H1 (cell line): ENCODE measurements around the gene EPN3.

Experiments used
- BACH1 ChIP-seq: IDR thresholded peaks from 2 replicates; pipeline ENCODE4 v1.6.1; 2012; ENCODE audit warnings: low read length, improper control_type of control experiment
- EZH2 ChIP-seq: fragments of 200-600 bp; sonication (generic); IDR thresholded peaks from 2 replicates; pipeline ENCODE4 v1.7.1; 2012; ENCODE audit warnings: low read depth, mild to moderate bottlenecking, moderate library complexity, low read length, inconsistent platforms; ENCODE audit not compliant: severe bottlenecking
- GTF2F1 ChIP-seq: IDR thresholded peaks from 2 replicates; pipeline ENCODE4 v1.6.1; 2012; ENCODE audit warnings: low read depth, low read length, improper control_type of control experiment, borderline replicate concordance
- POLR2A ChIP-seq, 2 experiments: IDR thresholded peaks; 1 replicate in 1 of 2; 2 replicates in 1 of 2; pipeline ENCODE4 v1.6.1; 2011; ENCODE audit warnings: low read depth in 2 of 2, low read length in 2 of 2, mild to moderate bottlenecking in 2 of 2; ENCODE audit errors: control extremely low read depth in 1 of 2
- POLR2AphosphoS5 ChIP-seq: IDR thresholded peaks from 2 replicates; pipeline ENCODE4 v1.6.1; 2011; ENCODE audit warnings: low read depth, low read length
- RAD21 ChIP-seq, 2 experiments: IDR thresholded peaks in 1 of 2; conservative IDR thresholded peaks in 1 of 2; 2 replicates each; pipeline ENCODE4 v1.6.1; 2011; ENCODE audit warnings: low read depth in 2 of 2, low read length in 2 of 2, improper control_type of control experiment in 1 of 2, inconsistent platforms in 1 of 2, mild to moderate bottlenecking in 1 of 2, moderate library complexity in 1 of 2
- SIN3A ChIP-seq, 2 experiments: IDR thresholded peaks in 1 of 2; conservative IDR thresholded peaks in 1 of 2; 2 replicates each; pipeline ENCODE4 v1.6.1; 2011 to 2012; ENCODE audit warnings: low read length in 2 of 2, improper control_type of control experiment in 1 of 2, low read depth in 1 of 2, mild to moderate bottlenecking in 1 of 2
- TCF12 ChIP-seq: IDR thresholded peaks from 2 replicates; pipeline ENCODE4 v1.6.1; 2011; ENCODE audit warnings: low read depth, mild to moderate bottlenecking, low read length
- TF ChIP-seq, protein P1 (sequence below), 3 experiments: IDR thresholded peaks; 1 replicate in 2 of 3; 2 replicates in 1 of 3; pipeline versions ENCODE4 v1.5.1 to v1.6.1; 2011; ENCODE audit warnings: low read length in 3 of 3, mild to moderate bottlenecking in 3 of 3, inconsistent platforms in 2 of 3, low read depth in 1 of 3, moderate library complexity in 1 of 3; ENCODE audit not compliant: insufficient read depth in 1 of 3; ENCODE audit errors: control extremely low read depth in 1 of 3

GRCh38 chr17:50547035-50547735 is 14.7 kb downstream of the EPN3 start, which contains the start of gene SPATA20:
- TF ChIP-seq, protein P1, sequence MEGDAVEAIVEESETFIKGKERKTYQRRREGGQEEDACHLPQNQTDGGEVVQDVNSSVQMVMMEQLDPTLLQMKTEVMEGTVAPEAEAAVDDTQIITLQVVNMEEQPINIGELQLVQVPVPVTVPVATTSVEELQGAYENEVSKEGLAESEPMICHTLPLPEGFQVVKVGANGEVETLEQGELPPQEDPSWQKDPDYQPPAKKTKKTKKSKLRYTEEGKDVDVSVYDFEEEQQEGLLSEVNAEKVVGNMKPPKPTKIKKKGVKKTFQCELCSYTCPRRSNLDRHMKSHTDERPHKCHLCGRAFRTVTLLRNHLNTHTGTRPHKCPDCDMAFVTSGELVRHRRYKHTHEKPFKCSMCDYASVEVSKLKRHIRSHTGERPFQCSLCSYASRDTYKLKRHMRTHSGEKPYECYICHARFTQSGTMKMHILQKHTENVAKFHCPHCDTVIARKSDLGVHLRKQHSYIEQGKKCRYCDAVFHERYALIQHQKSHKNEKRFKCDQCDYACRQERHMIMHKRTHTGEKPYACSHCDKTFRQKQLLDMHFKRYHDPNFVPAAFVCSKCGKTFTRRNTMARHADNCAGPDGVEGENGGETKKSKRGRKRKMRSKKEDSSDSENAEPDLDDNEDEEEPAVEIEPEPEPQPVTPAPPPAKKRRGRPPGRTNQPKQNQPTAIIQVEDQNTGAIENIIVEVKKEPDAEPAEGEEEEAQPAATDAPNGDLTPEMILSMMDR (IDR thresholded peaks at IDR 0.05; ENCODE audit: control extremely low read depth in 1 of 3, insufficient read depth in 1 of 3, low read depth in 1 of 3, low read length in 3 of 3), result peak; percentile 94 to 97 (median 96)
- no peak for TF ChIP-seq EZH2
- TF ChIP-seq TCF12, result no peak
- TF ChIP-seq POLR2AphosphoS5, result 0 out of 2 replicates have a peak, but pooled peaks have one; percentile 31
- no peak for TF ChIP-seq GTF2F1
- TF ChIP-seq POLR2A (IDR thresholded peaks at IDR 0.05; ENCODE audit: control extremely low read depth in 1 of 2, low read depth in 2 of 2, low read length in 2 of 2), result peak in 1 of 2 experiments; percentile 83; a peak in 2 of 3 replicates
- TF ChIP-seq RAD21 (IDR thresholded peaks at IDR 0.05 in 1 of 2, conservative IDR thresholded peaks at IDR 0.05 in 1 of 2; ENCODE audit: low read depth in 2 of 2, low read length in 2 of 2), result peak; percentile 99
- no peak; the same call in 1 of the 2 replicates for TF ChIP-seq BACH1
- peak in 1 of 2 experiments; percentile 79; a peak in 1 of 4 replicates for TF ChIP-seq SIN3A (conservative IDR thresholded peaks at IDR 0.05 in 1 of 2, IDR thresholded peaks at IDR 0.05 in 1 of 2; ENCODE audit: low read depth in 1 of 2, low read length in 2 of 2)
